ENCODE results near the gene PPIP5K1. TPM values are rescaled to one million over a fixed set of nuclear protein-coding genes. Genes with fewer than 3 reads are reported as not detected.

Gene PPIP5K1
- total and polyA plus RNA-seq, 10 donors, result 4.5 to 62.0 (median 36.3) TPM

DNA sequence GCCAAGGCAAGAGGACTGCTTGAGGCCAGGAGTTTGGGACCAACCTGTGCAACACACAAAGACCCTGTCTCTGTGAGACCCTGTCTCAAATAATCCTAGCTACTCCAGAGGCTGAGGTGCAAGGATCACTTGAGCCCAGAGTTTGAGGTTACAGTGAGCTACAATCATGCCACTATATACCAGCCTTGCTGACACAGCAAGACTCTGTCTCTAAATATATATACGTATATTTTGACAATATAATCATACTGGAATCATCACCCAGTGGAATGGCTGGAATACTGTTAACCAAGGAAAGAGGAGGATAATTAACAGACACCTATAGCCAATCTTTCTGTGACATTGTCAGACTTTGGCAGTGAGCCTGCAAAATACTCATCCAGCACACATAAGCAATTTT, 81.6 kb downstream of the PPIP5K1 start:
- Histone ChIP-seq H3K36me3 (no peaks in the 10 kb centered on the region), H3K27ac (no peak overlapping the region), H3K4me1 (peaks cover 4 to 23% (median 17%) of the 10 kb centered on the region in 6 donors), H3K4me3 (no peak overlapping the region), H3K9me3 (no peaks in the 10 kb centered on the region), H3K27me3 (replicated peaks in 1 of 7) (peaks cover 0 to 7% (median 0%) of the 10 kb centered on the region in 7 donors)
- no peak for DNase-seq
- TF ChIP-seq POLR2AphosphoS5 (IDR thresholded peaks at IDR 0.05) (no peak), POLR2A (IDR thresholded peaks at IDR 0.05) (no peak)
- TF ChIP-seq, protein P1, sequence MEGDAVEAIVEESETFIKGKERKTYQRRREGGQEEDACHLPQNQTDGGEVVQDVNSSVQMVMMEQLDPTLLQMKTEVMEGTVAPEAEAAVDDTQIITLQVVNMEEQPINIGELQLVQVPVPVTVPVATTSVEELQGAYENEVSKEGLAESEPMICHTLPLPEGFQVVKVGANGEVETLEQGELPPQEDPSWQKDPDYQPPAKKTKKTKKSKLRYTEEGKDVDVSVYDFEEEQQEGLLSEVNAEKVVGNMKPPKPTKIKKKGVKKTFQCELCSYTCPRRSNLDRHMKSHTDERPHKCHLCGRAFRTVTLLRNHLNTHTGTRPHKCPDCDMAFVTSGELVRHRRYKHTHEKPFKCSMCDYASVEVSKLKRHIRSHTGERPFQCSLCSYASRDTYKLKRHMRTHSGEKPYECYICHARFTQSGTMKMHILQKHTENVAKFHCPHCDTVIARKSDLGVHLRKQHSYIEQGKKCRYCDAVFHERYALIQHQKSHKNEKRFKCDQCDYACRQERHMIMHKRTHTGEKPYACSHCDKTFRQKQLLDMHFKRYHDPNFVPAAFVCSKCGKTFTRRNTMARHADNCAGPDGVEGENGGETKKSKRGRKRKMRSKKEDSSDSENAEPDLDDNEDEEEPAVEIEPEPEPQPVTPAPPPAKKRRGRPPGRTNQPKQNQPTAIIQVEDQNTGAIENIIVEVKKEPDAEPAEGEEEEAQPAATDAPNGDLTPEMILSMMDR (IDR thresholded peaks at IDR 0.05 in 8 of 11, conservative IDR thresholded peaks at IDR 0.05 in 3 of 11), result no peak
- 72 to 96% (median 89%) methylated on average over 1 of the region's 1 CpG for WGBS, 5 donors
- intact Hi-C loops (cut with DNase I; ENCODE audit: low total_unique reads), result no loop called here

DNA sequence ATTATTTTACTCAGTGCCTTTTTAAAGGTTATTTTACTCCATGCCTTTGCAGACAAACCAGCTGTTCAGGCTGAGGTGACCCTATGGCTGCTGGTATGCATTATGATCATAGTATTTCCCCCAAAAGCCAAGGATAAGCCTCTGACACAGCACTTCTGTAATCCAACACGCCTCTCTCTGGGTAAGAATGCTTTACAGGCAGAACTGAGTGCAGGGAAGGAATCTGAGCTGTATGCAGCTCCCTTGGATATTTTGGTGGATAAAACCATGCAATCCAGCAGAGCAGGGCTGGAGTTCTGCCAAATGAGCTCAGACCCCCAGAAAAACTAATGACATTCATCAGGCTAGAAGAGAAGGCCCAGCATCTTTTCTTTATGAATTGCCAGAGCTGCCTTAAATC, 84.3 kb downstream of the PPIP5K1 start:
- intact Hi-C loops (cut with DNase I; ENCODE audit: low total_unique reads), result no loop called here
- Histone ChIP-seq H3K36me3 (no peaks in the 10 kb centered on the region), H3K27ac (no peak overlapping the region), H3K4me3 (no peak overlapping the region), H3K4me1 (peaks cover 0 to 14% (median 9%) of the 10 kb centered on the region in 6 donors), H3K27me3 (replicated peaks in 1 of 7) (no peaks in the 10 kb centered on the region), H3K9me3 (no peaks in the 10 kb centered on the region)
- no peak for DNase-seq
- WGBS, 5 donors, result 67 to 96% (median 72%) methylated on average over 1 of the region's 1 CpG
- TF ChIP-seq POLR2A (IDR thresholded peaks at IDR 0.05) (no peak), POLR2AphosphoS5 (IDR thresholded peaks at IDR 0.05) (no peak)
- TF ChIP-seq, protein P1 (IDR thresholded peaks at IDR 0.05 in 8 of 11, conservative IDR thresholded peaks at IDR 0.05 in 3 of 11), result no peak

DNA sequence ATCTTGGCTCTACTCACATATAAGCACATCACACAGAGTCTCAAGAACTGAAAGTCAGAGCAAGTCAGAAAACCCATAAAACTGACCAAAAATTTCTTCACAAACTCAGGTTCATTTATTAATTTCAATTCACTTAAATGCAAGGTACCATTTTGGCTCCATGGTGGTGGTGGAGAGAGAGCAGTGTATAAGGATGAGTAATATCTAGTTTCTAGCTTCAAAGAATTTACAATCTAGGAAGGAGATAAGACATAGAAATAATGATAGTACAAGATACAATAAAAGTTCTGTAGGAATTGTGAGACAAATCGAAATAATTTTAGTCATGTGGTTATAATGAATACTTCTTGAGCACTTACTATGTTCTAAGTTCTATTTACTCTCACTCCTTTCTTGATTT, 90.4 kb downstream of the PPIP5K1 start:
- H3K4me1 ChIP-seq, result no peaks in the 10 kb centered on the region
- H3K36me3 ChIP-seq, result no peaks in the 10 kb centered on the region
- intact Hi-C loops (cut with DNase I; ENCODE audit: low total_unique reads), result no loop called here
- no peaks in the 10 kb centered on the region for H3K27me3 ChIP-seq (replicated peaks in 1 of 7)
- DNase-seq, result no peak
- H3K9me3 ChIP-seq, result no peaks in the 10 kb centered on the region
- TF ChIP-seq POLR2A (IDR thresholded peaks at IDR 0.05) (no peak), POLR2AphosphoS5 (IDR thresholded peaks at IDR 0.05) (no peak)
- TF ChIP-seq, protein P1 (IDR thresholded peaks at IDR 0.05 in 8 of 11, conservative IDR thresholded peaks at IDR 0.05 in 3 of 11), result no peak
- WGBS, 5 donors, result 79 to 100% (median 87%) methylated on average over 1 of the region's 1 CpG
- no peak overlapping the region for H3K4me3 ChIP-seq
- H3K27ac ChIP-seq, result no peak overlapping the region

DNA sequence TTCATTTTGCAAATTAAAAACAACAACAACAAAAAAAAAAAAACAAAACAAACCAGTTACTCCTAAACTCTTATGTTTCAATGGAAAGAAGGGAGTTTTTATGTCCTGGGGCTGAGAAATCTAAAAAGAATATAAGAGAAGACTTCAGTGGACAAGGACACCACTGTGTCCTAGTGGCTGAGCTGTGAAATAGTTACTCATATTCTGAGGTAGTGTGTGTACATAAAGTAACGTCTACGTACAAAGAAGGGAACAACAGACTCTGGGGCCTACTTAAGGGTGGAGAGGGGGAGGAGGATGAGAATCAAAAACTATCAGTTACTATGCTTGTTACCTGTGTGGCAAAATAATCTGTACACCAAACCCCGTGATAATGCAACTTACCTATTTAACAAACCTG, 91.0 kb downstream of the PPIP5K1 start:
- TF ChIP-seq POLR2AphosphoS5 (IDR thresholded peaks at IDR 0.05), result no peak
- TF ChIP-seq, protein P1 (IDR thresholded peaks at IDR 0.05 in 8 of 11, conservative IDR thresholded peaks at IDR 0.05 in 3 of 11), result no peak
- no peak for TF ChIP-seq POLR2A (IDR thresholded peaks at IDR 0.05)
- peaks cover 0 to 3% (median 0%) of the 10 kb centered on the region in 6 donors for H3K4me1 ChIP-seq
- no peaks in the 10 kb centered on the region for H3K27me3 ChIP-seq (replicated peaks in 1 of 7)
- 77 to 80% (median 79%) methylated on average over 3 of the region's 3 CpGs for WGBS, 5 donors
- H3K36me3 ChIP-seq, result no peaks in the 10 kb centered on the region
- intact Hi-C loops (cut with DNase I; ENCODE audit: low total_unique reads), result no loop called here
- no peak overlapping the region for H3K27ac ChIP-seq
- no peak overlapping the region for H3K4me3 ChIP-seq
- H3K9me3 ChIP-seq, result no peaks in the 10 kb centered on the region
- no peak for DNase-seq

Measured in spleen (tissue), 11 donors.